Fibroblast of pulmonary artery (primary cell): Measurements from ENCODE around the gene SELENOI.
"Not testable (repeated sequence)": the region's sequence is repeated elsewhere in the genome, so short reads cannot be mapped to it uniquely, and the experiment has no call there.

Experiments
- DNase-seq: peaks from one replicate; pipeline ENCODE4 v3.0.0-alpha.2; 2010; ENCODE audit warnings: low read depth
- H3K4me3 ChIP-seq: replicated peaks from 2 replicates; pipeline ENCODE4 v1.5.1; 2011; ENCODE audit warnings: low read depth, mild to moderate bottlenecking, control low read depth, low read length, moderate library complexity
- TF ChIP-seq, protein P1 (sequence below): IDR thresholded peaks from 2 replicates; pipeline ENCODE4 v1.5.1; 2011; ENCODE audit warnings: mild to moderate bottlenecking, control low read depth, low read length, inconsistent platforms; ENCODE audit errors: missing control alignments

SELENOI gene

GRCh38 chr2:26327291-26328272 is 18.4 kb upstream of the SELENOI start:
- H3K4me3 ChIP-seq, result no peak overlapping the region
- TF ChIP-seq, protein P1, sequence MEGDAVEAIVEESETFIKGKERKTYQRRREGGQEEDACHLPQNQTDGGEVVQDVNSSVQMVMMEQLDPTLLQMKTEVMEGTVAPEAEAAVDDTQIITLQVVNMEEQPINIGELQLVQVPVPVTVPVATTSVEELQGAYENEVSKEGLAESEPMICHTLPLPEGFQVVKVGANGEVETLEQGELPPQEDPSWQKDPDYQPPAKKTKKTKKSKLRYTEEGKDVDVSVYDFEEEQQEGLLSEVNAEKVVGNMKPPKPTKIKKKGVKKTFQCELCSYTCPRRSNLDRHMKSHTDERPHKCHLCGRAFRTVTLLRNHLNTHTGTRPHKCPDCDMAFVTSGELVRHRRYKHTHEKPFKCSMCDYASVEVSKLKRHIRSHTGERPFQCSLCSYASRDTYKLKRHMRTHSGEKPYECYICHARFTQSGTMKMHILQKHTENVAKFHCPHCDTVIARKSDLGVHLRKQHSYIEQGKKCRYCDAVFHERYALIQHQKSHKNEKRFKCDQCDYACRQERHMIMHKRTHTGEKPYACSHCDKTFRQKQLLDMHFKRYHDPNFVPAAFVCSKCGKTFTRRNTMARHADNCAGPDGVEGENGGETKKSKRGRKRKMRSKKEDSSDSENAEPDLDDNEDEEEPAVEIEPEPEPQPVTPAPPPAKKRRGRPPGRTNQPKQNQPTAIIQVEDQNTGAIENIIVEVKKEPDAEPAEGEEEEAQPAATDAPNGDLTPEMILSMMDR, result no peak

DNA sequence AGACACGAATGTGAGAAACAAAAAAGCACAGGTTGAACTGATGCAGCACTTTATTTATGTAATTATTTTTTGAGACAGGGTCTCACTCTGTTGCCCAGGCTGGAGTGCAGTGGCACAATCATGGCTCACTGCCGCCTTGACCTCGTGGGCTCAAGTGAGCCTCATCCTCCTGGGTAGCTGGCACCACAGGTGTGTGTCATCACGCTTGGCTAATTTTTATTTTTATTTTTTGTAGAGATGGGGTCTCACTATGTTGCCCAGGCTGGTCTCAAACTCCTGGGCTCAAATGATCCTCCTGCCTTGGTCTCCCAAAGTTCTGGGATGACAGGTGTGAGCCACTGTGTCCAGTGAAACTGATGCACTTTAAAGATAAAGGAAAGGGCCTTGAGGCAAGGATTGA is 16.9 kb upstream of the SELENOI start:
- H3K4me3 ChIP-seq, DNase-seq: not testable (repeated sequence)

More at GRCh38 chr2:26327291-26328272, 18.4 kb upstream of the SELENOI start:
- peak; percentile 52 for DNase-seq

GRCh38 chr2:26330114-26330549 is 15.8 kb upstream of the SELENOI start:
- TF ChIP-seq, protein P1, result peak; percentile 93
- H3K4me3 ChIP-seq, result no peak overlapping the region
- peak; percentile 83 for DNase-seq

DNA sequence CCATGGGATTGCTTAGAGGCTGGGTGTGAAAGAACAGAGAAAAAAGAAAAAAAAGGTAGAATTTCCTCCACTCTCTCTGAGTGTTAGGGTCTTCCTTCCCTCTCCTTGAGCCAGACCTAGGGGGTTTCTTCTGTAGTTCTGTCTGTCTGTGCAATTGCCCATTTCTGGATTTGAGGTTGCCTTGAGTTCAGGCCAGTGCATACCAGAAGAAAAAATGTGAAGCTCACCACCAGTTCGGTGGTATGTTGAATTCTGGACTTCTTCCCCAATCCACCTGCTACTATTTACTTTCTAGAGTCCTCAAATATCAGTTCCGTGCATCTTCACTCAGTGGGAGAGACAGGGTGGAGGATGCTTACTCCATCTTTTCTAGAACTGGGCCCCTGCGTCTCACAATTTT is 15.3 kb upstream of the SELENOI start:
- TF ChIP-seq, protein P1, result no peak
- no peak for DNase-seq

GRCh38 chr2:26331321-26331720 is 14.6 kb upstream of the SELENOI start:
- not testable (repeated sequence) for H3K4me3 ChIP-seq, DNase-seq

More for the DNA sequence above, 15.3 kb upstream of the SELENOI start:
- no peak overlapping the region for H3K4me3 ChIP-seq

DNA sequence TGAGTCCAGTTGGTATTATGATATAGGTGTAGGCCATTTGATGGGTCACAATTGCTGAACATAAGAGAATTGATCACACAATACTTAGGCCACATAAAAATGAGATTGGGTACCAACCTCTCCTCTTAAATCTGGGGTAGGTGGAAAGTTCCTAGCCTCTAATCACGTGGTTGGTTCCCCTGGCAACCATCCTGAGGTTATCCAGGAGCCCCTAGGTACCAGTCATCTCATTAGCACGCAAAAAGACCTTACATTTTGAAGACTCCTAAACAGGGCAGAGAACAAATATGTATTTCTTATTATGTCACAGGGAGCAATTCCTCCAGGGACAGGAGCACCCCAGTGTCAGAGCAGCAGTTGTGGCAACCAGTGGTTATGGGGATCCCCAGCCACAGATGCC is 12.7 kb upstream of the SELENOI start:
- H3K4me3 ChIP-seq, result no peak overlapping the region
- TF ChIP-seq, protein P1, result no peak
- no peak for DNase-seq

DNA sequence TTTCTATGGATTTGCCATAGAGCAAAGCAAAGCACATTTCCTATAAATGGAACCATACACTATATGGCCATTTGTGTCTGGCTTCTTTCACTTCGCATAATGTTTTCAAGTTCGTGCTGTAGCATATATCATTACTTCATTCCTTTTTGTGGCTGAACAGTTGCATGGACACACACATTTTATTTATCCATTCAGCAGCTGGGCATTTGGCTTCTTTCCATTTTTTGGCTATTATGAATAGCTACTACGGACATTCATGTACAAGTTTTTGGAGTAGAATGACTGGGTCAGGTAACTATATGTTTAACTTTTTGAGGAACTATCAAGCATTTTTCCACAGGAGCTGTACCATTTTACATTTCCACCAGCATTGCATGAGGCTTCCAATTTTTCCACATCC is 10.7 kb upstream of the SELENOI start:
- no peak for DNase-seq
- H3K4me3 ChIP-seq, result no peak overlapping the region
- TF ChIP-seq, protein P1, result no peak

DNA sequence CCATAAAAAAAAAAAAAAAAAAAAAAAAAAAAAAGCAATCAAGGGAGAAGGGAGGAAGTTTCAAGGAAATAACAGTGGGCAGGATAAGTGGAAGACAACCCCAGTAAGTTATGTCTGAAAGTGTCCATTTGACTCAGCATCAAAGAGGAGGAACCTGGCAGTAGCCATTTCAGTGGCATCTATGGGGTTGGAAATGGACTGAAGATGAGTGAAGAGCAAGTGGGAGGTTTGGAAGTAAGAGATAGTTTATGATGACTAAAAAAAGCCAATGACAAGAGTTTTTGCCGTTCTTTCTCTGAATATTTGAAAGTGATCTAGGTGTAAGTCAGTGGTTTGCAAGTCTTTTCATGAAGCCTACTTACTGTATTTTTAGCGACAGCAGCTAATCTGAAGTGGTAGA is 9.2 kb upstream of the SELENOI start:
- TF ChIP-seq, protein P1, result no peak
- DNase-seq, result no peak
- no peak overlapping the region for H3K4me3 ChIP-seq
